Hematopoietic multipotent progenitor cell treated with erythropoietin and hydrocortisone succinate and interleukin-3 and kit ligand, for 8 days (in vitro differentiated cells): ENCODE measurements around the gene DEAF1.
"Not testable (repeated sequence)": the region's sequence is repeated elsewhere in the genome, so short reads cannot be mapped to it uniquely, and the experiment has no call there.

Experiments used
- DNase-seq: peaks from one replicate; pipeline ENCODE4 v3.0.0-alpha.2; 2015

Gene DEAF1

GRCh38 chr11:678297-678696, 16.7 kb downstream of the DEAF1 start:
- DNase-seq: no peak

GRCh38 chr11:674406-674805, 20.6 kb downstream of the DEAF1 start:
- DNase-seq: no peak

GRCh38 chr11:673866-674265, 21.2 kb downstream of the DEAF1 start:
- DNase-seq: no peak

GRCh38 chr11:665704-666281, 29.2 kb downstream of the DEAF1 start:
- peak; percentile 83 for DNase-seq

GRCh38 chr11:665062-665703, 29.8 kb downstream of the DEAF1 start:
- no peak for DNase-seq

- DNase-seq: peak; percentile 61
These were observed 32.2 kb downstream of the DEAF1 start for GRCh38 chr11:662689-663274.

- no peak for DNase-seq
These were observed 34.2 kb downstream of the DEAF1 start for GRCh38 chr11:660681-661444.

GRCh38 chr11:660281-660680, 34.7 kb downstream of the DEAF1 start:
- no peak for DNase-seq

GRCh38 chr11:659532-660085, 35.4 kb downstream of the DEAF1 start:
- DNase-seq: no peak

- DNase-seq: no peak
These were observed 37.3 kb downstream of the DEAF1 start for GRCh38 chr11:657691-658126.

GRCh38 chr11:656866-657265, 38.2 kb downstream of the DEAF1 start:
- DNase-seq: no peak

- no peak for DNase-seq
These were observed 38.6 kb downstream of the DEAF1 start for GRCh38 chr11:656426-656825.

- no peak for DNase-seq
These were observed 39.8 kb downstream of the DEAF1 start for GRCh38 chr11:655036-655726.

GRCh38 chr11:654444-654843, 40.6 kb downstream of the DEAF1 start:
- DNase-seq: not testable (repeated sequence)

- DNase-seq: no peak
These were observed 41.2 kb downstream of the DEAF1 start for GRCh38 chr11:653837-654236.

- DNase-seq: not testable (repeated sequence)
These were observed 41.9 kb downstream of the DEAF1 start for GRCh38 chr11:653136-653535.

GRCh38 chr11:650482-650881, 44.5 kb downstream of the DEAF1 start:
- no peak for DNase-seq

GRCh38 chr11:647672-648158, 47.3 kb downstream of the DEAF1 start:
- DNase-seq: not testable (repeated sequence)

- DNase-seq: no peak
These were observed 48.8 kb downstream of the DEAF1 start for GRCh38 chr11:646214-646613.

GRCh38 chr11:645536-645935, 49.5 kb downstream of the DEAF1 start:
- DNase-seq: no peak

- DNase-seq: no peak
These were observed 50.9 kb downstream of the DEAF1 start for GRCh38 chr11:643849-644738.

- no peak for DNase-seq
These were observed 51.7 kb downstream of the DEAF1 start for GRCh38 chr11:643366-643765.
